Endothelial cell of hepatic sinusoid (primary cell): ENCODE data around the gene PRRX2.

Experiments used
- in situ Hi-C: cut with HindIII; loops from 2 replicates; pipeline ENCODE4 v1.10.0; 2017; ENCODE audit warnings: low sequenced_read_pairs

PRRX2 gene

DNA sequence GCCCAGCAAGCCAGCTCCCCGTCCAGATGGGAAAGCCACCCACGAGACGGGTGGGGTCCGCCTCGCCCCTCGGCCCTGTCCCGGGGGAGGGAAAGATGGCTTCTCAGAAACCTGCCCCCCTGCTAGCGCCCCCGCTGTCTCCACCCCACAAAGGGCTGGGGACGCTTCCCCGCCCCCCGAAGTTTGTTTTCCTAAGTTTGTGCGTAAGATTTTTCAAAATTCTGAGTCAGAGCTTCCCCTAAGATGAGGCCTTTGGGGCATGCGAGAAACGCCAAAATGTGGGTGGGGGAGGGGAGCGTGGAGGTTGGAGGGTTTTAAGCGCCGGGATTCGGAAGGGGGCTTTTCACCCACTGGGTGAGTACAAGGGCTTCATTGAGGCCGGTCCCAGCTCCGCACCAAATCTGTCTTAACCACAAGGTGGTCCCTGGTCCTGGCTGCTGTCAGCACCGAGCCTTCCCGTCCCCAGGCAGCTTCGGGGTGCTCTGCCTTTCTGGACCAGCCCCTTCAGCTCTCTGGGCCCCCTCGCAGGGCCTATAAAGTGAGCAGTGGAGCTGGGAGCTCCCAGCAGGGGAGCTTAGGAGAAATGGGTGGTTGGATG is 32.3 kb downstream of the PRRX2 start:
- in situ Hi-C loops: loop anchor here (5.0 kb wide), 1 partner anchor 80 kb away; no protein-coding TSS in a partner anchor

DNA sequence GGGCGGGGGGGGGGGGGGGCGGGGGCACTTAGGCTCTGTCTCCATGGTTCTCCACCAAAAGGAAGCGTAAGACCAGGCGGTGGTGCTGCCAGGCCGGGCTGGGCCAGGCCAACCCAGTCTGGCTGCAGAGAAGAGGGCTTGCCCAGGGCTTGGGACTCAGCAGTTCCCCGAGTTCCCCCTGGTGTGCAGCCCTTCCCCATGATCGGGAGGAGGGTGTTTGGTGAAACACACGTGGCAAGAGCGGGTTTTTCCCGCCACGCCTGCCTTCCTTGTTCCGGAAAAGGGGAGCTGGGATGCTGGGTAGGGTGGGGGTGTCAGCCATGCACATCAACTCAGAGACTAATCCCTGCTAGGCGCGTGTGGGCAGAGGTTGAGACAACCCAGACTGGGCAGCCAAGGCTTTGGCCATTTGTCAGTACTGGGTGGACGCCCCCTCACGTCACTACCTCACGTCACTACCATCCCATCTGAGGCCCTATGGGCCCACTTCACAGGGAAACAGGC is 32.9 kb downstream of the PRRX2 start:
- in situ Hi-C loops: loop anchor here (5.0 kb wide), 1 partner anchor 79 kb away; no protein-coding TSS in a partner anchor

DNA sequence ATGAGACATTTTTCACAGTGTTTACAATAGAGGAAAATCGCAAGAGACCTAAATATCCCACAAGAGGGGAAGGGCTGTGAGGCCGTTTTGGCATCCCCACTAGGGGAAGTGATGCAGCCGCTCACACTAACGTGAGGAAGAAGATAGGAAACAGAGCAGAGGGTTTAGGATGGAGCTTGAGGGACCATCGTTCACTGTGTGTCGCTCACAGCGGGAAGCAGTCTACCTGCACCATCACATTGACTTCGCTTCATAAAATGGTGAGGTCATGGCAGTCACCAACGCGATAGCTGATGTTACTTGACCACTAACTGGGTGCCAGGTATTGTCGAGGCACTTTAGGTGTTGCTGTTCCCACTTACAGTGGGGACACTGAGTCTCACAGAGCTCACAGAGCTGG is 35.6 kb downstream of the PRRX2 start:
- in situ Hi-C loops: loop anchor here (5.0 kb wide), 1 partner anchor 69 kb away; no protein-coding TSS in a partner anchor

DNA sequence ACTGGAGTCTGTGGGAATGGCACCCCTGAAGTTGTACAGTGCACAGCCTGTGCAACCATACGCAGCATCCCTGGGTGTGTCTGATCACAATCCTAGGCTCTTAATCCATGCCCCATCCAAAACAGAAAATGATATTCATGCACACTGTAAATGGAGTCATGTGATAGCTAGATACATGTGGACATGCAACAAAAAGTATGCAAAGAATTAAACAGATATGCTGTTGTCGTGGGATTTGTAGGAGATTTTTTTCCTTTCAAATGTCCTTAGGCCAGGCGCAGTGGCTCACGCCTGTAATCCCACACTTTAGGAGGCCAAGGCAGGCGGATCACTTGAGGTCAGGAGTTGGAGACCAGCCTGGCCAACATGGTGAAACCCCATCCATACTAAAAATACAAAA is 36.1 kb downstream of the PRRX2 start:
- in situ Hi-C loops: loop anchor here (5.0 kb wide), 1 partner anchor 69 kb away; no protein-coding TSS in a partner anchor

DNA sequence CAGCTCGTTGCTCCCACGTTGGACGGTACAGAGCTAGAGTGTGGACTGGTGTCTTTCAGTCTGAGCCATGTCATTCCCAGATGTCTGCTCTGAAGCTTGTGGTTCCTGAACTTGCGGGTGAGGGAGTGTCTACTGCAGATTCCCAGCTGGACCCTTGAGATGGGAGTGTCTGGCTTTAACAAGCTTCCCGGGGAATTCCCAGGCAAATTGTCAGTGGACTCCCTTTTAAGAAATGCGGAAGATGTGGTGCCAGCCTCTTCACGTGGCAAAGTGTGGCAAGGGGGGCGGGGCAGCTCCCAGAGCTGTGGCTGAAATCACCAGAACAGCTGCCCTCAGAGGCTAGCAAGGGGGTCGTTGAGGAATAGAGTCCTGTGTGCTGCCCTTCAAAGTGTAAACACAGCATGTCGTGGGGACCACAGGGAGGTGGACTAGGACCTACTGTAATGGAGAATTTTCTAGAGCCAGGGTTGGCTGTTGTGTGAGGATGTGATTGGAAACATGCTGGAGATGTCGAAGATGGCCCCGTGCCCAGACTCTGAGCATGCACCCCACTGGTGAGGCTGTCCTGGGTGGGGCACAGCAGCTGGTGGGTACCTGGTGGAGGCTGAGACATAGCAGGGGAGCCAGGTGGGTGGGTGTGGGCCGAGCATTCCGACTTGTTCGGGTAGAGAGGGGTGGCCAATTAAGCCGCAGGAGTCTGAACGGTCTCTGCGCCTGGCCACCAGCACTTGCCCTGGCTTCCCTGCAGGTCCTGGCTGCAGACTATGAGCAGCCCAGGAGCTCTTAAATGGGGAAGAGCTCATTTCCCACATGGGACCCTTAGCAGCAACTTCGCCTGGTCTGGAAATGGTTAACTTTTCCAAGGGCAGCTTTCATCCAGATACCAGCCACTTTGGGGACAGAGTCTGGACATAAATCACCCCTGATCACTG is 37.4 kb downstream of the PRRX2 start:
- in situ Hi-C loops: loop anchor here (5.0 kb wide), 1 partner anchor 71 kb away; no protein-coding TSS in a partner anchor

DNA sequence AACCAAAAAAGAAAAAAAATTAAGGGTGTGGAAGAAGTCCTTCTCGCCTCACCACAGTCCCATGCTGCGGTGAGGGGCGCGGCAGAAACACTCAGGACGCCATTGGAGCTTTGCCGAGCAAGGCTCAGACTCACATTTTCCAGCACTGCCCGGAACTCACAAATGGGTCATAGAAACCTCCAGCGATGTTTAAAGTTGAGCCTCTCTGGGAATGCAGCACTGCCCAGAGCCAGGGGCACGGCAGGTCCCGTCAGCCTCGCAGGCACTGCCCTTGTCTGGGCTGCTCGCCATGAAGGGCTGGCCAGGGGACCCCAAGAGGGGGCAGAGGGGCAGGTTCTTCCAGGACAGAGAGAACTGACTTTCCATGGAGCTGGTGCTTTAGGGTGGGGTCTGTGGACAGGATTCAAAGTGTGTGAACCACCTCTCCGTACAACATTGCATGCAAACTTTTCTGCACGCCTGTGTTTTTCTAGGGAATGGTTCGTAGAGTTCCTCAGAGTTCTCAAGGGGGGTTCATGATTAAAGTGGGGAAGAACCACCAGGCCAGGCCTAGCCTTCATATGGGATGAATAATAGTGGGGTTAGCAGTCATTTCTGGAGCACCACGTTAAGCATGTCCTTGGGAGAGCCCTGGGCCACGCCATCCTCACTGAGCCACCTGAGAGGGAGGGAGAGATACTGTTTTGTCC is 38.4 kb downstream of the PRRX2 start:
- in situ Hi-C loops: loop anchor here (5.0 kb wide), 1 partner anchor 72 kb away; no protein-coding TSS in a partner anchor

DNA sequence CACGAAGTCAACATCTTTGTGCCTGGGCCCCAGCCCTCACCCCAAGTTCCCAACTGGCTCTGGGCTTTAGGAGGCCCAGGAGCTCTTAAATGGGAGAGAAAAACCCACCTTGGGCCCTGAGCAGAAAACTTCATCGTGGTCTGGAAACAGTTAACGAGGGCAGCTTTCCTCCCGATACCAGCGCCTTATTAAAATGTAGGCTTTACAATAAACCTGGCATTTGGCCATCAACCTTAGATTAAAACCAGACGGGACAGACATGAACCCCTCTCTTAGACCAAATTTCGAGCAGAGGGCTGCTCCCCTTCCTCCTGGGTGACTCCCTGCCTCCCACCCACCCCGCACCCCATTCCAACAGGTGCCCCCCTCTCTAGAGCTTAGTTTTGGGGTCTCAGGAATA is 39.4 kb downstream of the PRRX2 start:
- in situ Hi-C loops: loop anchor here (5.0 kb wide), 1 partner anchor 73 kb away; no protein-coding TSS in a partner anchor

DNA sequence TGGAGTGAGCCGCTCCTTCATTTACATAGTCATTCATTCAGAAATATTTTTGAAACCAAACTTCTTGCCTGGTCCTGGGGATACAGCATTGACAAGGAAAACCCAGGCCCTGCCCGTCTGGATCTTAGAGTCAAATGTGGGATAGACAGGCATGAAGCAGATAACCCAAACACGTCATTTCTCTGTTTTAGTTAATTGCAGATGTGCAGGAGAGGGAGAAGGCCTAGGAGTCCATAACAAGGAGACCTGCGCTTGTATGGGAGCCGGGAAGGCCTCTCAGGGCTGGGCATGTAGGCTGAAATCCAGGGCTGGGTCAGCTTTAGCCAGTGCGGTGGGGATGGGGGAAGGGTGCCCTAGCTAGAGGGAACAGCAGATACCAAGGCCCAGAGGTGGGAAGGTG is 43.3 kb downstream of the PRRX2 start:
- in situ Hi-C loops: no loop called here

DNA sequence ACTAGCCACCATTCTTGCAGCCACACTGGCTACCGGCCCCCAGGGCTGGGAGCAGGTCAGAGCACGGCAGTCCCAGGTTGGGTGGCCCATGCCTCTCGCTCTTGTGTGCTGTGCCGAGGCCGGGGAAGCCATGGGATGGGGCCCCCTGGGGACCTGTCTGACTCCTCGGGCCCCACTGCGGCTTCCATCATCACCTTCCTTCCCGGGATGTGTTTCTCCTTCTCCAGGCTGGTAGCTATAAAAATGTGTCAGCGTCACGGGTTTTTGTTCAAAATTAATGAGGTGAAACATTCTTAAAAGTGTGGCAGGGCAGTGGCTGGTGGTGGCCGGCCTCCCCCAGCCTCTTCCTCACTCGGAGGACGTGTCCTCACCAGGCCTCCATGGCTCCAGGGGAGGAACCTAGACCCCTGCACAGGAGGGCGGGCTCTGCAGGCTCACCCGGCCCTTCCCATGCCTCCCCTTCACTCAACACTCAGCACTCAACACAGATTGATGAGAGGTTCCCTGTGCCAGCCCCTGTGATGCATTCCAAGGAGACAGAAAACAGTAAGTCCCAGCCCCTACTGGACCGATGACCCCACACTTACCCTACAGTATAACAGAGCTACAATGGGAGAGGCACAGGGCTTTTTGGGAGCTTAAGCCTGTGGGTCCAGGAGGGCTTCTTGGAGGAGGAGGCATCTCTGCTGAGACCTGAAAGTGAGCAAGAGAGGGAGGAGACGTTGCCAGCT is 44.2 kb downstream of the PRRX2 start:
- in situ Hi-C loops: no loop called here

DNA sequence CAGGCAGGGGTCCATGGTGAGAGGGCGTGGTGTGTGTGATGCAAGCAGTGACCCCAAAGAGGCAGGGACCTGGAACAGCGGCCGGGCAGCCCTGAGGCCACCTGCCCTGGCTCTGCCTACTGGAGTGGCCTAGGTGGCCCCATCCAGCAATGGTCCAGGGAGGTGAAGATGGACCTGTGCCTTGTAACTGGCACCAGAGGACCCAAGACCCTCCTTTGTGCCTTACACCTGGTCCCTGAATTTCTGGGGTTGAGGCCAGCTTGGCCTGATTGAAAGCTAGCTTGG is 44.7 kb downstream of the PRRX2 start:
- in situ Hi-C loops: no loop called here

DNA sequence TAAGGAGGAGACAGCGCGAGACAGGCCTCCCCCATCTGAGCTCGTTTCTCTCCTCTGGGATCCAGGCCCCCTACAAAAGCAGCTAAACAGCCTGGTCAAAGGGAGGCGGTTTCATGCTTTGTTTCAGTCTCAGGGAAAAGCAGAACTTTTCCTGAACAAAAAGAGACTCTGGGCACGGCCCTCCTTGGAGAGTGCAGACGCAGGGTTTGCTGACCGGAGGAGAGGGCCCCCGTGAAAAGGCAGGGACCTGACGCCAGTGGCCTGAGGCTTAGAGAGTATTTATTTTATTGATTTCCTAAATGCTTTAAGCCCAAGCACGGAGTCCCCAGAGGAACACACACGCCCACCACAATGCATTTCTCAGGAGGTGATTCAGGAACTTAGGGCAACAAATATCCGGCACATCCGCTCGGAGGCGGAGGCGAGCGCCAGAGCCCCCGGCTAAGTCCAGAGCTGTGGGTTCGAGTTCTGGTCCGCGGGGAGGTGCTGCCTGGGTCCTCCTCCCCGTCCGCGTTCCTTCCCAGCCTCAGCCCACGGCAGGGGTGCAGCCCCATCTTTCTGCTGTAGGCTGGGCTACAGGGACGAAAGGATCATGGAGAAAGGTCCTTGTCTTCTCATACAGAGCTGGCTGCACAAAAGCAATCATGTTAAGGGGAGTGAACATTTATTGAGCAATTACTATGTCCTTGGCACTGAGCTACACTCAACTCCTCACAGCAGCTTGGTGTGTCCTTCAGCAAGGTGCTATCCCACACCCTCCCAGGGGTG is 47.4 kb downstream of the PRRX2 start:
- in situ Hi-C loops: no loop called here

DNA sequence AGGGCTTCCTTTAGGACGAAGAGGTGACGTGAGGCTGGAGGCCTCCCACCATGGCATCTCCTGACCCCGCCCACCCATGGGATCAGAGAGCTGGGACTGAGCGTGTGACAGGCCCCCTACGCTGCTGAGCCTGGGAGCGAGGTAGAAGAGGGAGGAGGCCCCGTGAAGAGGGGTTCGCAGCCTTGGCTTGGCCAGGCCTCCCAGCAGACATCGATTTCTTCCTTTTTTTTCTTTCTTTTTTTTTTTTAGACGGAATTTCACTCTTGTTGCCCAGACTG is 47.9 kb downstream of the PRRX2 start:
- in situ Hi-C loops: no loop called here

DNA sequence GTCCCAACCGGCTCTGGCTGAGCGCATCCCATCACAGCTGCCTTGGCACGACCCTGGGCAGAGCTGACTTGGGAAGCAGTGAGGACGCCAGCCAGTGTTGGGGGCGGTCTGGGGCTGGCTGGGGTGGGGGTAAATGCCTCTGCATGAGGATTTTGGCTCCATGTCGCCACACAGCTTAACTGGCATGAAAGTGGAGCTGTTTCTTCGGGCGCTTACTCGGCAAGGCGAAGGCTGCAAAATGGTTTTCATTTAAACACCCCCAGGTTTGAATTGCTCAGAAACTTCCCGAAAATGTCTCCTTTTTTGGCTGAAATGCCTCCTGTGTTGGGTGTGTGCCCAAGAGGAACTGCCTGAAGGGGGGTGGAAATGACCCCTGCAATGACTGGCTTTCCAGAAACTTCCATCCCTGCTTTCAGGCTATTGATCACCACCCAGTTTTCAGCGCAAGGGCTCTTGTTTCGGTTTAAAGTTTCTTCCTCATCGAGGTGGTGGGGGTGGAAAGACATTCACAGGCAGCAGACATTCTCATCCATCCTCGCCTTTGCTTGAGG is 49.1 kb downstream of the PRRX2 start:
- in situ Hi-C loops: no loop called here

DNA sequence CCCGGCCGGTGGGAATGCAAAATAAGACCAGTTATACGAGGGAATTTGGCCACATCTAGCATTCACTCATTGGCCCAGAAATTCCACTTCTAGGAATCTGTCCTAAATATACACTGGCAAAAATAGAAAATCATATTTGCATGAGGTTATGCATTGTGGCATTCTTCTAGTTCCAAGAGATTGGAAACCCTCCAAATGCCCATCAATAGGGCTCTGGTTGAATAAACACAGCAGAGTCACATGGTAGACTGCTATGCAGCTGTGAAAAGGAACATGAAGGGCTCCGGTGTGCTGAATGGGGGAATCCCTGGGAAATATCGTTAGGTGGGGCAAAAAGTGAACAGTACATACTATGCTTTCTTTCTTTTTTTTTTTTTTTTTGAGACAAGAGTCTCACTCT is 50.6 kb downstream of the PRRX2 start:
- in situ Hi-C loops: no loop called here

DNA sequence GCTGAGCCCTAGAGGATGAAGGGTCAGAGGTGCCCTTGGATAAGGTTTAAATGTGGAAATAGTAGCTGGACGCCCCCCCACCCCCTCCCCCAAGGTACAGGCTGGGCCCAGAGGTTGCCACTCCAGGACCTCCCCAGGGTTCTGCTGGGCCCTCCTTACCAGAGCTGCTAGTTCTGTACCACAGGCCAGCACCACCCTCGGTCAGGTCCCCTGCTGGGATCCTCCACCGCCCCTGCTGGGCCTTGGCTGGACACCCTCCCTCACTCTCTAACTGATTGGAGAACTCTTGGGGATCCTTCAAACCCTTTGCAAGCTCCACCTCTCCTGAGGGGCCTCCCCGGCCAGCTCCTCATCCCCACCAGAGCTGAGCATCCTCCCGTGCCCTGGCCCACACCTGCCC is 52.5 kb downstream of the PRRX2 start:
- in situ Hi-C loops: no loop called here

DNA sequence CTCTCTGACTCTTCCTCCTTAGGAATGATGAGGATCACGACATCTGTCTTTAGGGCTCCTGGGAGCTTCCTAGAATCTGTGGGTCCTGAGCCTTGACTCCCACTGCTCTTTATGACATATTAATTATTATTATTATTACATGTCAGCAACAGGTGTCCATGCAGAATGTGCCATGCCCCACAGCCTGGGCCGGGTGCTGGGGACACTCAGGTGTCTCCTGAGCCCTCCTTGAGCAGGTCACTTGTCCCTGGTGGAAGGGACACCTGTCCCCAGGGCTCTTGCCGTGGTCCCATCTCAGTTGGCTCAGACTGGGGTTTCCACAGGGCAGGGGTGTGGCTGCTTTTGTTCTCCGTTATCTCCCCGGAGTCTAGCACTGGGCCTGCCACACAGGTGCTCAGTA is 53.2 kb downstream of the PRRX2 start:
- in situ Hi-C loops: no loop called here

DNA sequence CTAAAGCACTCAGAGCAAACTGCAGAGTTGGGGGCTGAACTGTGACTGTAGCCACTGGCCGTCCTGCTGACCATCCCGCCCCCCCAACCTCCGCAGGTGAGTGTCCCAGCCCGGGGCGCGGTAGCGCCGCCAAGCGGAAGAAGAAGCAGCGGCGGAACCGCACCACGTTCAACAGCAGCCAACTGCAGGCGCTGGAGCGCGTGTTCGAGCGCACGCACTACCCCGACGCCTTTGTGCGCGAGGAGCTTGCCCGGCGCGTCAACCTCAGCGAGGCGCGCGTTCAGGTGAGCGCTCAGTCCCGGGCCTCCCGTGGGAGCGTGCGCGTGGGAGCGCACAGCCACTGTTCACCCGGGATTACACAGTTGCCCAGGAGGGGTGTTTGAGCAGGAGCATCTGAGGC is 53.7 kb downstream of the PRRX2 start:
- in situ Hi-C loops: no loop called here

DNA sequence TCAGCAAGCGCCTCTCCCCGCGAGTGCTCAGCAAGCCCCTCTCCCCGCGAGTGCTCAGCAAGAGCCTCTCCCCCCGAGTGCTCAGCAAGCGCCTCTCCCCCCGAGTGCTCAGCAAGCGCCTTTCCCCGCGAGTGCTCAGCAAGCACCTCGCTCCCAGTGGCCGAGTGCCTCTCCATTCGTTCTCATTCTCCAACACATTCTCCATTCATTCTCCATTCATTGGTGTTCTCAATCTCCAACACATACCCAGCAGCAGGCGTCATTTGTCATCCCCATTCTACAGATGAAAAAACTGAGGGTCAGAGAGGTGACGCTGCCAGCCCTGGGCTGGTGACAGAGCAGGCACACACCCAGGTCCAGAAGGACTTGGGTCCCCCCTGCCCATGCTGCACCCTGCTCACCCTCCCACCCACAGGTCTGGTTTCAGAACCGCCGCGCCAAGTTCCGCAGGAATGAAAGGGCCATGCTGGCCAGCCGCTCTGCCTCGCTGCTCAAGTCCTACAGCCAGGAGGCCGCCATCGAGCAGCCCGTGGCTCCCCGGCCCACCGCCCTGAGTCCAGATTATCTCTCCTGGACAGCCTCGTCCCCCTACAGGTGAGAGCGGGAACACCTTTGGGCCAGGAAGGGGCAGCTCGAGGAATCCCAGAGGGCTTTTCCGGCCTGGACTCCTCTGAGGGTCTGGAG is 54.9 kb downstream of the PRRX2 start:
- in situ Hi-C loops: loop anchor here (10.0 kb wide), 1 partner anchor 46 kb away; no protein-coding TSS in a partner anchor

DNA sequence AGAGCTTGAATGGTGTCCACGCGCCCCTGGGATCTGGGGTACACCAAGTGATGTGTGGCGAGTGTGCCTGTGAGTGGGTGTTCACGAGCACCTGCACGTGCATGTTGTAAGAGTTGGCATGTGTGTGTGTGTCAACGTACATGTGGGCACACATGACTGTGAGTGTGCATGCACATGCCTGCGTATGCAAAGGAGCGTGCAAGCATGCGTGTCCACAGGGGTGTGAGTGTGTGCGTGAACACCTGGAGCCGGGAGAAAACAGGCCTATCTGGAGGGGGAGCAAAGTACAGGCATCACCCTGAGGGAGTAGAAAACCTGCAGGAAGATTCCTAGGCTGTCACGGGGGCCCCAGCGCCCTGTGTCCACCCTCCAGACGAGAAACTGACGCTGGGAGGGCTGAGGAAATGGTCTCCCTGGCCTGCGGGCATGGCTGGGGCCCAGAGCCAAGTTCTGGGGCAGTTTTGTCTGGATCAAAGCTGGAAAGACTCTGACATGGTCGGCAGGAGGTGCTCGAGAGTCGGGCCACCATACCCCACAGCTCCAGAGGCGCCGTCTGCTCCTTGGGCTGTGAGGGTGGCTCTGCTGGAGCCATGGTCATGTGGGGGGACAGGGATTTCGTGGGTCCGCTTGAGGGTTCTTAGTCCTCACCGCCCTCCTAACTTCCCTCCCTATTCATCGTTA is 55.6 kb downstream of the PRRX2 start:
- in situ Hi-C loops: loop anchor here (10.0 kb wide), 1 partner anchor 46 kb away; no protein-coding TSS in a partner anchor
